WI38 (cell line): ENCODE data around the gene CTCFL.

Experiments used
- H3K4me3 ChIP-seq: 2 replicates; pipeline ENCODE4 v1.5.1; 2011; ENCODE audit warnings: low read depth, mild to moderate bottlenecking, control low read depth, low read length
- TF ChIP-seq, protein P1 (sequence below): IDR thresholded peaks from 2 replicates; pipeline ENCODE4 v1.5.1; 2012; ENCODE audit warnings: low read depth, mild to moderate bottlenecking, control low read depth, low read length

Gene CTCFL

DNA sequence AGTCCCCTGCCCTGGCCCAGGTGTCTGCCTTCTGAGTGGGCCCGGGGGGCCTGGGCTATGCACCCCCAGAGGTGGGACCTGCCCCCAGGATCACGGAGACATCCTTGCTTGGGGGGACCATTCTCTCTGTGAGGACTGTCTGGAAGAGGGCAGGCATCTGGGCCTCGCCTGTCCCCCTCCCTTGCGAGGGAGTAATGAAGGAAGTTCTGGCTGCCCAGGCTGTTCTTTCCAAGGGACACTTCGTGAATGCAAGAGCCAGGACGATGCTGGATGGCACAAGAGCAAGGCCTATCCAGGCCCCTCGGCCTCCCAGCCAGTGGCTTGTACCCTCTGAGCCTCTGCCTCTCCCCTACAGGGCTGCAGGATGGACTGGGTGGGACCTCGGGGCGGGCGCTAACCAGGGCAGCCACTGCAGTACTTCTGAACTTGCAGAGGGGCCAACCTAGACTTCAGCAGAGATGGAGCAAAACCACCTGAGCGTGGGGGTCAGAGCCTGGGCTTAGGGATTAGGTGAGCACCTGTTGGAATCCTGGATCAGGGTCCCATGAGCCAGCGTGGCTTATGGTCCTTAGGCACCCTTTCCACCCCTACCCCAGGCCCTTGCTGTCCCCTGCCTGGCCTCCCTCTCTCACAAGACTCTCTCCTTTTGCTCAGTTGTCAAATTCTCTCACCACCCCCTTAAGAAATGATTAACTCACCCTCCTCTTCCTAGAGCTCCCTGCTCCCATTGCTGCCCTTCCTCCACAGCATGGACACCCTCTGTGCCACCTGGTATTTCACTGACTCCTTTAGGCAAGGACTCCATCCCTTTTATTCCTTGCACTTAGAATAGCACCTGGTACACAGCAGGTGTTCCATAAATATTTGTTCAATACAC, 53.2 kb downstream of the CTCFL start:
- H3K4me3 ChIP-seq, result no peak overlapping the region
- TF ChIP-seq, protein P1, sequence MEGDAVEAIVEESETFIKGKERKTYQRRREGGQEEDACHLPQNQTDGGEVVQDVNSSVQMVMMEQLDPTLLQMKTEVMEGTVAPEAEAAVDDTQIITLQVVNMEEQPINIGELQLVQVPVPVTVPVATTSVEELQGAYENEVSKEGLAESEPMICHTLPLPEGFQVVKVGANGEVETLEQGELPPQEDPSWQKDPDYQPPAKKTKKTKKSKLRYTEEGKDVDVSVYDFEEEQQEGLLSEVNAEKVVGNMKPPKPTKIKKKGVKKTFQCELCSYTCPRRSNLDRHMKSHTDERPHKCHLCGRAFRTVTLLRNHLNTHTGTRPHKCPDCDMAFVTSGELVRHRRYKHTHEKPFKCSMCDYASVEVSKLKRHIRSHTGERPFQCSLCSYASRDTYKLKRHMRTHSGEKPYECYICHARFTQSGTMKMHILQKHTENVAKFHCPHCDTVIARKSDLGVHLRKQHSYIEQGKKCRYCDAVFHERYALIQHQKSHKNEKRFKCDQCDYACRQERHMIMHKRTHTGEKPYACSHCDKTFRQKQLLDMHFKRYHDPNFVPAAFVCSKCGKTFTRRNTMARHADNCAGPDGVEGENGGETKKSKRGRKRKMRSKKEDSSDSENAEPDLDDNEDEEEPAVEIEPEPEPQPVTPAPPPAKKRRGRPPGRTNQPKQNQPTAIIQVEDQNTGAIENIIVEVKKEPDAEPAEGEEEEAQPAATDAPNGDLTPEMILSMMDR, result no peak

DNA sequence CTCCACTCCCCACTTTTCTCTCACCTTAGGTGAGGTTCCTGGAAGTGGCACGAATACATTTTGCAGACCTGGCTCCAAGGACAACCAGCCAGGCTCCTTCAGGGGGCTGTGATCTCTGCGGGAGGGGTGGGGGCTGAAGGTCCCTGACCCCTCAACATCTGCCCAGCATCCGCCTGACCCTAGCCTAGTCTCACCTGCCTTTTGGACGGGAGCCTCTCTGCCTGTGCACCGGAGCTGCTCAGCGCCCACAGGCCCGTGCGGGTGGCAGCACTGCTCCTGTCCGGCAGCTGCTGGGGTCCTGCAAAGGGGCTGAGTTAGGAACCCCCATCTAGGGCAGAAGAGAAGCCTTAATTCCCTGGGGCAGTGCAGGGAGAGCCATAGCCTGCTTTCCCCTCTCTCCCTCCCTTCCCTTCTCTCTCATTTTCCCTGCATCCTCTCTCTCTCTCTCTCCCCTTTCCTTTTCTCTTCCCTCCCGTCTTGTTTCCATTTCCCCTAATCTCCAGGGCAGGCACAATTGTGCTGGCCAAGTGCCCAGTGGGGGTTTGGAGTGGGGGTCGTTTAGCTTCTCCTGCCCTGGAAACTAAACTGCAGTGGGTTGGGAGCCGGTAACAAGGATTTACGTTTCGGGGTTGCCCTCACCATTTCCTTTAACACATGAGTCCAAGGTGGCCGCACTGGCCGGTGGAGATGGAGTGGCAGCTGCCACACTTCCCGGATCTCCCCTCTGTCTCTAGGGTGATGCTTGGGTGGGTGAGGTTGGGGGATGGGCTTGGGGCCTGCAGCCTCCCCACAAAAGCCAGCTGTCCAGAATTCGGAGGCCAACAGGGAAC, 54.1 kb downstream of the CTCFL start:
- no peak overlapping the region for H3K4me3 ChIP-seq
- TF ChIP-seq, protein P1, result no peak

DNA sequence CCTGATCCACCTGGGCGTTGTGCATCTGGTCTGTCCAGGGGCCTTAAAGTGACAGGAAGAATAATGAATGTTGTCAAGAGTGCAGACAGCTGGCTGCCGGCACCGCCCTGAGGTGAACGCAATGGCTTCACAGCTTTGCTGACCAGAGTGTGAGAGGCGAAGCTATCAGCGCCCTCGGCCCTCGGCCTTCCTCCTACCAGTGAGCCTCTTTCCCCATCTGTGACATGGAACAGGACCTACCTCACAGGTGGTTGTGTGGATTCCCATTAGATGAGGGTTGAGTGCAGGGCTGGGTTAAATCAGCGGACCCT, 54.8 kb downstream of the CTCFL start:
- no peak overlapping the region for H3K4me3 ChIP-seq
- TF ChIP-seq, protein P1, result no peak

DNA sequence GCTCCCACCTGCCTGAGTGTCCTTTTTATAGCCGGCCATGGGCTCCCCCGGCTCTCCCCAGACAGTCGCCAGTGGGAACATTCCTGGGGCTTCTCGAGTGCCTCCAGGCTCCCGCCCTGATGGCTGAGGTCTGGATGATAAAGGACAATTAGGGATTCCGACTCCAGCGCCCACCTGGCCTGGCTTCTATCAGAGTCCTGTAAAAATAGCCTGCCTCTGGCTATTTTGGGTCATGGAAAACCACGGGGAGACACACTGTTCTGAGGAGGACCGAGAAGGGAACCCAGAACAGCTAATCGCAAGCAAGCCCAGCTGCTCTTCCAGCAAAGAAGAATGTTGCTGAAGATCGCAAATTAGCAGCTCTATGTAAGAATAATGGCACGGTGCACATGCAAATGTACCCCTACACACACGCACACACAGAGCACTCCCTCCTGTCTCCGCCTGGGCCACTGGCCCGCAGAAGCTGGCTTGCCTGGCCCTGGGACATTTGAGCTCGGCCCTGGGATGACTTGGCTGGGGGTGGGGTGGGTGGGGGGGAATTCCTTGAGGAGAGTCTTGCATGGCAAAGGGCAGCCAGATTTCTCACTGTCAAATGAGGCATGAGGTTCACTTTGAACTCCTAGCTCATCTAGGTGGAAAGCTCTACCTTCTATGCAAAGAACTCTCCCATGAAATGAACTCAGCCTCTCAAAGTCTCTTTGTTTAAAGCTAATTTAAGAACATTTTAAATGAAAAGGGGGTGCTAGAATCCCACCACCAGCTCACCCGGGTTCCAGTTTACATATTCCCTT, 55.3 kb downstream of the CTCFL start:
- H3K4me3 ChIP-seq, result no peak overlapping the region
- TF ChIP-seq, protein P1, result no peak

DNA sequence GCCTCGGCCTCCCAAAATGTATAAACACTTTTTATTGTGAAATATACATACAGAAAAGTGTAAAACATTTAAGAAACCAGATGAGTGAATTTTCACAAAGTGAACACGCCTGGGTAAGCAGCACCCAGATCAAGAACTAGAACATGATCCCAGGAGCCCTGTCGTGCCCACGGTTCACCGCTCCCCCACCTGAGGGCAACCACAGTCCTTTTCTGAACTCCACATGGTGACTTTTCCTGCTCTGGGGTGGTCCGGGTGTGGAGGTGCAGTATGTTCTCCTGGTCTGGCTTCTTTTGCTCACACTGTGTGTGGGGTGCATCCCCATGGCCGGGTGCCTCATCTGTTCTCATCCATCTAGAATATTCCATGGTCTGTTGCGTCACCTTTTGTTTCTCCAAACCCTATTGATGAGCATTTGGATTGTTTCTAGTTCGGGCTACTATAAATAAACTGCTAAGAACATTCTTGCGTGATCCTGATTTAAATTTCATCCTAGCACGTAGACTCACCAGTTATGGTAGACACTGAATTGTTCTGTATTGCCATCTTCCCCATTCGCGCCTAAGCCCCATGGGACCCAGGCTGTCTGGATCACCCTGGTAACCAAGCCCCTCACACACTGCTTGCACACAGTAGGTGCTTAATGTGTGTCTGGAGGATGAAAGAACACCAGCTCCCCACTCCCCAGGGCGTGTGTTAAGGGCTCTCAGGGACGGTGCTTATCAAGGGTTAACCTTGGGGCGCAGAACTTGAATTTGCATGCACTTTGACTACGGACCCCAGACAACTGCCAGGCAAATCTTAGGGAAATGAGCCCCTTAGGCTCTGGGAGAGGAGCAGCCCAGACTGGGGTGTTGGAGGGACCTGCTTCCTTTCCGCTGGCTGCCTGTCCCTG, 56.2 kb downstream of the CTCFL start:
- no peak overlapping the region for H3K4me3 ChIP-seq
- TF ChIP-seq, protein P1, result no peak

DNA sequence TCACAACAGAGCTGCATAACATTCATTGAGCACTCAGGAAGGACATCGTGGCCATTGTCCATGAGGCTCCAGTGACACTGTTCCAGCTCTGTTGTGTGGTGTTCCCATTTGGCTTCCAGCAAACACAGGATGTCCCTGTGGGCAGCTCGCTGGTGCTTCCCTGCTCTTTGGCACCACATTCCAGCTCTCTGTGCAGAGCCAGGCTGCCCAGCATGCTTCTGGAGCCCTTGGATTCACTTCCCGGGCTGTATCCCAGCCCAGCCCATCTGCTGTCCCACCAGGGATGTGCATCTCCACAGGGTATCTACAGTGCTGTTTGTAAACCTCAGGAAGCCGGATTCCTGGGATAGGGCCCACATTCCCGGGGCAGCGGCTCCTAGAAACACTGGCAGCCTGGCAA, 57.2 kb downstream of the CTCFL start:
- TF ChIP-seq, protein P1, result no peak

More for the DNA sequence above, 57.2 kb downstream of the CTCFL start:
- H3K4me3 ChIP-seq, result no peak overlapping the region
